Central memory CD8-positive, alpha-beta T cell (primary cell): ENCODE data around the gene ACSL1.
A peak's percentile ranks its signal among the peaks of the same experiment; 100 is the strongest.

Experiments used
- ATAC-seq: fragments of 150-1000 bp; cut with Tn5 transposase; replicated peaks from 2 replicates; pipeline ENCODE4 v1.10.0; 2022; ENCODE audit warnings: mild to moderate bottlenecking, moderate FRiP score, moderate number of reproducible peaks; ENCODE audit not compliant: poor library complexity, severe bottlenecking; ENCODE audit errors: extremely low read depth
- DNase-seq, 2 donors: peaks; one replicate each; pipeline ENCODE4 v3.0.0; 2021; ENCODE audit warnings: low spot score in 2 of 2
- H3K27ac Mint-ChIP-seq: one replicate; pipeline ENCODE4 v1.8.0; 2022; ENCODE audit warnings: low read depth, mild to moderate bottlenecking, moderate library complexity, mixed read lengths
- H3K27me3 Mint-ChIP-seq: one replicate; pipeline ENCODE4 v1.8.0; 2022; ENCODE audit warnings: mixed read lengths
- H3K36me3 Mint-ChIP-seq: one replicate; pipeline ENCODE4 v1.8.0; 2022; ENCODE audit warnings: mild to moderate bottlenecking, moderate library complexity, mixed read lengths; ENCODE audit not compliant: insufficient read depth
- H3K4me1 Mint-ChIP-seq: one replicate; pipeline ENCODE4 v1.8.0; 2022; ENCODE audit warnings: mixed read lengths
- H3K4me3 Mint-ChIP-seq: one replicate; pipeline ENCODE4 v1.8.0; 2022; ENCODE audit warnings: mild to moderate bottlenecking, moderate library complexity, mixed read lengths
- H3K9me3 Mint-ChIP-seq: one replicate; pipeline ENCODE4 v1.8.0; 2022; ENCODE audit warnings: mixed read lengths

The ACSL1 gene

DNA sequence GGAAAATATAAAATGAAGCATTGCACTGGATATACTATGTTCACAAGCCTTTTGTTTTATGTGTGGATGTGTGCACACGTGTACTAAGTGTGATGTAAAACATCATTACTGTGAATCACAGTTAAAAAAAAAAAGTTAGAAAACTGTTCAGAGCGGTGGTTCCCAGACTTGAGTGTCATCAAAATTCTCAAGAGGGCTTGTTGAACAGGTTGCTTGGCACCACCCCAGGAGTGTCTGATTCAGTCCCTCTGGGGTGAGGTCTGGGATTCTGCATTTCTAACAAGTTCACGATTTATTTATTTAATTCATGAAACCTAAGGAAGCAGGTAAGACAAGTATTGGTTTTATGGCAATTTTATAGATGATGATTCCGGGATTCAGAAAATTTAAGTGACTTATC lies 93.6 kb downstream of the ACSL1 start:
- Mint-ChIP-seq H3K9me3 (no peaks in the 10 kb centered on the region), H3K4me3 (peak overlapping the region; percentile 82), H3K36me3 (peaks cover 17% of the 10 kb centered on the region), H3K27me3 (no peaks in the 10 kb centered on the region), H3K4me1 (peaks cover 26% of the 10 kb centered on the region), H3K27ac (peak overlapping the region; percentile 92)
- DNase-seq: no peak
- no peak for ATAC-seq

DNA sequence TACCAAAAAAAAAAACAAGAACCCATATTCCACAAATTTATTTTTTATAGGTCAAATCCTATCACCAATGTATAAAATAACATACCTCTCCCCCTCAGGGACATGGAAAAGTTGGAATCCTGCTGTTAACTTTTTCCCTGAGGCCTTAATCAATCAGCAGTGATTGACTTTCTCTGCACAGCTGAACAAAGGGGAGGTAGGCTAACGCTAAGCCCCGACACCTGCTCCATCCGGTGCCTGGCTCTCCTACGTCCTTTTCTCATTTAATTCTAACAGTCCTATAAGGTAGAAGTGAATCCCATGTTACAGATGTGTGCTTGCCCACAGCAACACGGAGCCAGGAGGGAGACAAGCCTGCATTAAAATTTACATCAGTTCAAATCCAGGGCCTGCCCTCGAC lies 94.7 kb downstream of the ACSL1 start:
- DNase-seq (no peak), ATAC-seq (no peak)
- H3K4me3 Mint-ChIP-seq: no peak overlapping the region
- no peaks in the 10 kb centered on the region for H3K9me3 Mint-ChIP-seq
- H3K27ac Mint-ChIP-seq: no peak overlapping the region
- no peaks in the 10 kb centered on the region for H3K27me3 Mint-ChIP-seq
- H3K36me3 Mint-ChIP-seq: peaks cover 19% of the 10 kb centered on the region
- peaks cover 31% of the 10 kb centered on the region for H3K4me1 Mint-ChIP-seq

DNA sequence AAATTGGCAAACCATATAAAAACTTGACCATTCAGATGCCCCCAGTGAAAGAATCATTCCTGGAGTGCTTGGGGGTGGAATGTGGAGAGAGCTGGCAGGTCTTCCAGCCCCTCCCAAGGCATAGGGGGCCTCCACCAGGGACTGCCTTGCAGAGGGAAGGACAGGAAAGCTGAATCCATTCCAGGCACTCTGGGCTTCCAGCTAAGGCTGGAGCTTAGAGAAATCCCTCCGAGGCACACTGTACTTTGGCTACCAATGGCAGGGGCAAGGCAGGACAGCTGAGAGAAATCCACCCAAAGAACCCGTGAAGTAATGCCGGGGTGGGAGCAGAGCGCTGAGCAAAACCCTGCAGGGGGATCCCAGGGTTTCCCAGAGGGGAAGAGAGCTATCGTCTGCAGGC lies 95.8 kb downstream of the ACSL1 start:
- ATAC-seq (no peak), DNase-seq (no peak)
- Mint-ChIP-seq H3K27me3 (no peaks in the 10 kb centered on the region), H3K27ac (peak overlapping the region; percentile 82), H3K4me1 (peaks cover 31% of the 10 kb centered on the region), H3K9me3 (no peaks in the 10 kb centered on the region), H3K4me3 (no peak overlapping the region), H3K36me3 (peaks cover 19% of the 10 kb centered on the region)

DNA sequence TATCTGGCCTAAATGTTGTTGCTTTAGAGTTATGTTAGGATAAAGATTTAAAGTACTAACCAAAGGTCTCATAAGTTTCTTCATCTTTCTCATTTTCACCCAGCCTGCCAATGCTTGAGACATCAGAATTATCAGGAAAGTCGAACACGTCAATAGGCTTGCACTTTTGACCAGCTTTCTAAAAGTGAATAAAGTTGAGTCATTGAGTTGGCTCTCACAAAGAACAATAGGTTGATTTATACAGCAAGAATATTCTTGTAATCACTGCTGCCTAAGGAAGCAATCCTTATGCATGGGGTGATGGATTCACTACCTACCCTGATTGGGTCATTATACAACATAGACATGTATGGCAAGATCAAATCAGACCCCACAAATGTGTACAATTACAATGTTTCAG lies 96.9 kb downstream of the ACSL1 start:
- peaks cover 24% of the 10 kb centered on the region for H3K4me1 Mint-ChIP-seq

DNA sequence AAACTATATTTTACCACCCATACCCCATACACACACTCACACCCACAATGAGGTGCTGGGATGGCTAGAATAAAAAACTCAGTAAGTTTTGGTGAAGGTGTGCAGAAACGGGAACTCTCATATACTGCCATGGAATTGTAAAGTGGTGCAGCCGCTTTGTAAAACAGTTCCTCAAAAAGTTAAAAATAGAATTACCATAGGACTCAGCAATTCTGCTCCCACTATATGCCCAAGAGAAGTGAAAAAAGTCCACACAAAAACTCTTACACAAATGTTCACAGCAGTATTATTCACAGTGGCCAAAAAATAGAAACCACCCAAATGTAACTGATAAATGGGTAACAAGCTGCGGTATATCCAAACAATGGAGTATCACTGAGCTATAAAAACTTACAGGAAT lies 98.3 kb downstream of the ACSL1 start:
- Mint-ChIP-seq H3K4me1 (peaks cover 20% of the 10 kb centered on the region), H3K27me3 (no peaks in the 10 kb centered on the region), H3K27ac (no peak overlapping the region), H3K9me3 (no peaks in the 10 kb centered on the region), H3K36me3 (peaks cover 9% of the 10 kb centered on the region), H3K4me3 (no peak overlapping the region)
- ATAC-seq (no peak), DNase-seq (no peak)

More for the DNA sequence above, 96.9 kb downstream of the ACSL1 start:
- Mint-ChIP-seq H3K9me3 (no peaks in the 10 kb centered on the region), H3K36me3 (peaks cover 14% of the 10 kb centered on the region), H3K27ac (no peak overlapping the region), H3K27me3 (no peaks in the 10 kb centered on the region), H3K4me3 (no peak overlapping the region)
- DNase-seq: no peak
- no peak for ATAC-seq

DNA sequence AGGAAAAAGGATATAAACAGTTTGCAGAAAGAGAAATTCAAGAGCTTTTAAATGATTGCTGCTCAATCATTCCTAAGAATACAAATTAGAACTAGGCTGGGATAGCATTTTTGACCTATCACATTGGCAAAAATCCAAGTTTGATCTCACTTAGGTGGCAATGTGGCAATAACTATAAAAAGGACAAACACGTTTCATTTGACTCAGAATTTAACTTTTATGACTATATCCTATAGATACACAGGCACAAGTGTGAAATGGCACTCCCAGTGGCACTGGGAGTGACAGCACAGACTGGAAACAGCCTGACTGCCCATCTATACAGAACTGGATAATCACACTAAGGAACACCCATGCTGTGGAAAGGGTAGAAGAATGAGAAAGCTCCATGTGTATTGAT lies 103.0 kb downstream of the ACSL1 start:
- no peak overlapping the region for H3K27ac Mint-ChIP-seq

DNA sequence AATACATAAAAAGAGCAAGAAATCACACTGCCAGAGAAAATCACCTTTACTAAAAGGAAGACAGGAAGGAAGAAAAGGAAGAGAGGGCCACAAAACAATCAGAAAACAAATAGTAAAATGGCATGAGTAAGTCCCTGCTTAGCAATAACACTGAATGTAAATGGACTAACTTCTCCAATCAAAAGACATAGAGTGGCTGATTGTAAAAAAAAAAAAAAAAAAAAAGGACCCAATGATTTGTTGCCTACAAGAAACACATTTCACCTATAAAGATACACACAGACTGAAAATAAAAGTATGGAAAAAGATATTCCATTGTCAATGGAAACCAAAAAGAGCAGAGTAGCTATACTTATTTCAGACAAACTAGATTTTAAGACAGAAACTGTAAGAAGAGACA lies 104.5 kb downstream of the ACSL1 start:
- peaks cover 17% of the 10 kb centered on the region for H3K9me3 Mint-ChIP-seq
- peaks cover 8% of the 10 kb centered on the region for H3K36me3 Mint-ChIP-seq
- no peak overlapping the region for H3K4me3 Mint-ChIP-seq
- peaks cover 9% of the 10 kb centered on the region for H3K4me1 Mint-ChIP-seq
- H3K27ac Mint-ChIP-seq: no peak overlapping the region
- H3K27me3 Mint-ChIP-seq: no peaks in the 10 kb centered on the region
- DNase-seq: no peak
- no peak for ATAC-seq

More for the DNA sequence above, 103.0 kb downstream of the ACSL1 start:
- H3K9me3 Mint-ChIP-seq: peaks cover 17% of the 10 kb centered on the region
- H3K36me3 Mint-ChIP-seq: peaks cover 8% of the 10 kb centered on the region
- ATAC-seq (no peak), DNase-seq (no peak)
- H3K4me3 Mint-ChIP-seq: no peak overlapping the region
- no peaks in the 10 kb centered on the region for H3K27me3 Mint-ChIP-seq
- H3K4me1 Mint-ChIP-seq: peaks cover 12% of the 10 kb centered on the region

DNA sequence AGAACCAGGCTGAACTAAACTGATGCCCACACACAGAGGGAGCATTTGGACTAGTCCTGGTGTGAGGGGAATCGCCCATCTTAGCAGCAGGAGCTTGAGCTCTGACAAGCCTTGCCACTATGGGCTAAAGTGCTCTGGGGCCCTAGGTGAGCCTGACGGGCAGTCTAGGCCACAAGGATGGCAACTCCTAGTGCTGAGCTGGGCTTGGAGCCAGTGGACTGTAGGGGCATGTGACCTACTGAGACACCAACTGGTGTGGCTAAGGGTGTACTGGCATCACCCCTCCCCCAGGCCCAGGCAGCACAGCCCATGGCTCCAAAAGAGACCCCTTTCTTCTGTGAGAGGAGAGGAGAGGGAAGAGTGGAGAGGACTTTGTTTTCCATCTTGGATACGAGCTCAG lies 106.4 kb downstream of the ACSL1 start:
- DNase-seq: no peak
- Mint-ChIP-seq H3K27ac (no peak overlapping the region), H3K4me3 (no peak overlapping the region), H3K36me3 (peaks cover 5% of the 10 kb centered on the region), H3K27me3 (no peaks in the 10 kb centered on the region), H3K9me3 (peaks cover 17% of the 10 kb centered on the region), H3K4me1 (peaks cover 7% of the 10 kb centered on the region)
- no peak for ATAC-seq

DNA sequence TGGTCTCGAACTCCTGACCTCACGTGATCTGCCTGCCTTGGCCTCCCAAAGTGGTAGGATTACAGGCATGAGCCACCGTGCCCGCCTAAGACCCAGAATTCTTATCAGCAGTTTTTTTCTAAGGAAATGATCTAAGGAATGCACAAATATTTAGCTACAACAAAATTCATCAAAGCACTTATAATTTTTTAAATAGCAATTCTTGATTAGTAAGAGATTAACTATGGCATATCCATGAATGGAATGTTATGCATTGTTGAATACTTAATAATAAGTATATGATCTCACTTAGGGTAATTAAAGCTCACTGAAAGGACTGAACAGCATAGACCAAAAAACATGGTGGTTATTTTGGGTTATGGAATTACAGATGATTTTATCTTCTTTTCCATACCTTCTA lies 110.2 kb downstream of the ACSL1 start:
- Mint-ChIP-seq H3K4me3 (no peak overlapping the region), H3K27me3 (no peaks in the 10 kb centered on the region), H3K36me3 (peaks cover 2% of the 10 kb centered on the region), H3K9me3 (peaks cover 9% of the 10 kb centered on the region), H3K4me1 (no peaks in the 10 kb centered on the region), H3K27ac (no peak overlapping the region)
- DNase-seq (no peak), ATAC-seq (no peak)

DNA sequence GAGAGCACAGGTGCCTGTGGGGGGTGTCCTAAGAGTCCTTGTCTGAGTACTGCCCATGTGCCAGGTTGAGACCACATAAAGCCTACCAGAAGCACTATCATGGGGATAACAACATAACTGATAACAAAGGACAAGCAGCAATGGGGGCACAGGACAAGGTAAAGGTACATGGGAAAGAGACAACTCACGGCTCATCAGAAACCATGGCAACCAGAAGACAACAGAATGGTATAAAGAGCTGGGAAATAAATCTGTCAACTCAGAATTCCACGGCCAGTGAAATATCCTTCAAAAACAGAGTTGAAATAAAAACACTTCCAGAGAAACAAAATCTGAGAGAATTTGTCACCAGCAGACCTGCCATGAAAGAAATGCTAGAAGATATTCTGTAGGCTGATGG lies 111.9 kb downstream of the ACSL1 start:
- no peaks in the 10 kb centered on the region for H3K9me3 Mint-ChIP-seq
- H3K36me3 Mint-ChIP-seq: no peaks in the 10 kb centered on the region
- ATAC-seq: no peak
- DNase-seq: no peak
- H3K27me3 Mint-ChIP-seq: no peaks in the 10 kb centered on the region
- no peaks in the 10 kb centered on the region for H3K4me1 Mint-ChIP-seq
- H3K4me3 Mint-ChIP-seq: no peak overlapping the region
- H3K27ac Mint-ChIP-seq: peak overlapping the region; percentile 32

DNA sequence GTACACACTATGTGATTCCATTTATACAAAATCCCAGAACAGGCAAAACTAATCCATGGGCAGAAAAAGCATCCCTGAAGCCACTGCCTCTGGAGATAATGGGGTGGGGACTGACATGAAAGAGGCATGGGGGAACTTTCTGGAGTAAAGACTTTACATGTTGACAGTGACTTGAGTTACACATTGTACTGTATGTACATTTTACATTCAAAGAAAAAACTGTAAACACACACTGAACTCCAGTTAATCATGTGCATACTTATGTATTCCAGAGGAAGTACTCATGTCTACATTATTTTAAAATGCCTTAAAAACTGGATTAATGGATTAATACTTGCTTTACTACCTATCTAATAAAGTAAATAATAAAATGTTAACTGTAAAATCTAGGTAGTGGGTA lies 113.4 kb downstream of the ACSL1 start:
- no peaks in the 10 kb centered on the region for H3K4me1 Mint-ChIP-seq
- H3K27ac Mint-ChIP-seq: no peak overlapping the region
- H3K36me3 Mint-ChIP-seq: no peaks in the 10 kb centered on the region
- no peak for ATAC-seq
- no peaks in the 10 kb centered on the region for H3K27me3 Mint-ChIP-seq
- no peak overlapping the region for H3K4me3 Mint-ChIP-seq
- no peak for DNase-seq
- H3K9me3 Mint-ChIP-seq: no peaks in the 10 kb centered on the region

DNA sequence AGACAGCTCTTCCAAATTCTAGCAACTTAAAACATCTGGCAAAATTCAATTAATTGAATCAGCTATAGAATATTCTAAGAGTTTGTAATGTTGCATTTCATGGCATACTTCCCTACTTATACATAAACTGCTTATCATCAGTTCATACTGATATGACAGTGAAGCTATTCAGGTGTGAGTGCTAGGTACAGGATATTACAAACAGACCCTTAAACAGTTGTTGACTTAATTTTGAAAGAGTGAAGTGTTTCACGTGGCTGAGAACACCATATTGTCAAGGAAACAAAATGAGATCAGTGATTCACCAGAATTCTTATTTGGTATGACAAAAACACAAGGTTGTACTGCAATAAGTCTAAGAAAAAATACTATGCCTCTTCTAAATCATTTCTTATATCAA lies 119.3 kb downstream of the ACSL1 start:
- Mint-ChIP-seq H3K4me3 (no peak overlapping the region), H3K4me1 (no peaks in the 10 kb centered on the region), H3K36me3 (peaks cover 1% of the 10 kb centered on the region), H3K27me3 (no peaks in the 10 kb centered on the region), H3K9me3 (no peaks in the 10 kb centered on the region), H3K27ac (no peak overlapping the region)
- ATAC-seq (no peak), DNase-seq (no peak)

DNA sequence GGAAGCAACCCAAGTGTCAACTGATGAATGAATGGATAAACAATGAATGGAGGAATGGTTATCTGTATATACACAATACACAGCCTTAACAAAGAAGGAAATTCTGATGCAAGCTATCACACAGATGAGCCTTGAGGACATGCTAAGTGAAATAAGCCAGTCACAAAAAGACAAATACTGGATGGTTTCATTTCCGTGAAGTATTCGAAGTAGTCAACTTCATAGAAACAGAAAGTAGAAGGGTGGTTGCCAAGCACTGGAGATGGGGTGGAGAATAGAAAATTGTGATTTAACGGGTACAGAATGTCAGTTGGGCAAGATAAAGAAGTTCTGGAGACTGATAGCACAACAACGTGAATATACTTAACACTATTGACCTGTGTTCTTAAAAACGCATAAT lies 120.1 kb downstream of the ACSL1 start:
- DNase-seq (no peak), ATAC-seq (no peak)
- Mint-ChIP-seq H3K4me1 (no peaks in the 10 kb centered on the region), H3K9me3 (no peaks in the 10 kb centered on the region), H3K27me3 (no peaks in the 10 kb centered on the region), H3K27ac (no peak overlapping the region), H3K4me3 (peak overlapping the region; percentile 5), H3K36me3 (peaks cover 1% of the 10 kb centered on the region)
